ENCODE measurements around the gene DDN. TPM values are rescaled to one million over a fixed set of nuclear protein-coding genes. Genes with fewer than 3 reads are reported as not detected.
A peak's percentile ranks its signal among the peaks of the same experiment; 100 is the strongest.

Gene DDN
- total and polyA plus RNA-seq, 9 of the 15 experiments (the other 6 are each of a cell fraction or from before 2014, with no cell fraction given): 0.03 to 3.6 (median 1.6) TPM

- peak; percentile 82 for TF ChIP-seq MGA (IDR thresholded peaks at IDR 0.05)
- TF ChIP-seq ZNF398 (CRISPR knock-in tag; IDR thresholded peaks at IDR 0.05): no peak
- peak; percentile 99 for TF ChIP-seq POLR2G (IDR thresholded peaks at IDR 0.05; ENCODE audit: low read depth, low read length)
- peak; percentile 38 to 85 for TF ChIP-seq E2F6 (IDR thresholded peaks at IDR 0.05; ENCODE audit: borderline replicate concordance in 1 of 2, extremely low read depth in 1 of 2, insufficient read depth in 1 of 2, insufficient read length in 1 of 2, low read depth in 1 of 2, low read length in 1 of 2, poor library complexity in 1 of 2, severe bottlenecking in 1 of 2)
- peak; percentile 56 for TF ChIP-seq HNRNPLL (IDR thresholded peaks at IDR 0.05; ENCODE audit: low read depth, low read length, poor library complexity, severe bottlenecking)
- no peak for TF ChIP-seq STAT5B (CRISPR knock-in tag; IDR thresholded peaks at IDR 0.05)
- TF ChIP-seq XRCC5 (IDR thresholded peaks at IDR 0.05; ENCODE audit: low read depth, low read length): peak; percentile 27; the same call in 1 of the 2 replicates
- no peak for TF ChIP-seq RFX1 (IDR thresholded peaks at IDR 0.05)
- 0 out of 2 replicates have a peak, but pooled peaks have one; percentile 2 for TF ChIP-seq ZNF695 (CRISPR knock-in tag; IDR thresholded peaks at IDR 0.05)
- TF ChIP-seq ASH1L (IDR thresholded peaks at IDR 0.05; ENCODE audit: borderline replicate concordance, low read depth, partially characterized antibody): no peak
- peak; percentile 41 for TF ChIP-seq PHF20 (IDR thresholded peaks at IDR 0.05; ENCODE audit: partially characterized antibody)
Observed at GRCh38 chr12:49018261-49019119, 19.3 kb upstream of the DDN start, which contains the start of gene PRKAG1 (continued).

Measured in K562 (cell line).